GM21717 (cell line): ENCODE data around the gene TCHHL1.

Experiments used
- ATAC-seq: cut with Tn5 transposase; IDR thresholded peaks from one replicate; pipeline ENCODE4 v1.9.1; 2021; ENCODE audit warnings: mild to moderate bottlenecking, moderate library complexity; ENCODE audit not compliant: unreplicated experiment

TCHHL1 gene

GRCh38 chr1:152039886-152040285 lies 49.0 kb downstream of the TCHHL1 start:
- ATAC-seq, result no peak

GRCh38 chr1:152039461-152039860 lies 49.4 kb downstream of the TCHHL1 start:
- ATAC-seq, result no peak

GRCh38 chr1:152038871-152039270 lies 50.0 kb downstream of the TCHHL1 start:
- ATAC-seq, result no peak

GRCh38 chr1:152036267-152037216 lies 52.3 kb downstream of the TCHHL1 start, which contains the start of gene S100A11:
TSS of gene S100A11 (minus strand) at chr1:152037004. CDS start at chr1:152036915, 89 bp downstream.
- peak; percentile 54 for ATAC-seq

GRCh38 chr1:152035539-152036266 lies 53.2 kb downstream of the TCHHL1 start:
- ATAC-seq, result no peak

GRCh38 chr1:152034654-152035538 lies 54.0 kb downstream of the TCHHL1 start:
- ATAC-seq, result peak; percentile 50

GRCh38 chr1:152034324-152034653 lies 54.6 kb downstream of the TCHHL1 start:
- ATAC-seq, result peak; percentile 19
